ENCODE data around the gene ZNF438.
"Not testable (repeated sequence)": the region's sequence is repeated elsewhere in the genome, so short reads cannot be mapped to it uniquely, and the experiment has no call there.

The ZNF438 gene, protein sequence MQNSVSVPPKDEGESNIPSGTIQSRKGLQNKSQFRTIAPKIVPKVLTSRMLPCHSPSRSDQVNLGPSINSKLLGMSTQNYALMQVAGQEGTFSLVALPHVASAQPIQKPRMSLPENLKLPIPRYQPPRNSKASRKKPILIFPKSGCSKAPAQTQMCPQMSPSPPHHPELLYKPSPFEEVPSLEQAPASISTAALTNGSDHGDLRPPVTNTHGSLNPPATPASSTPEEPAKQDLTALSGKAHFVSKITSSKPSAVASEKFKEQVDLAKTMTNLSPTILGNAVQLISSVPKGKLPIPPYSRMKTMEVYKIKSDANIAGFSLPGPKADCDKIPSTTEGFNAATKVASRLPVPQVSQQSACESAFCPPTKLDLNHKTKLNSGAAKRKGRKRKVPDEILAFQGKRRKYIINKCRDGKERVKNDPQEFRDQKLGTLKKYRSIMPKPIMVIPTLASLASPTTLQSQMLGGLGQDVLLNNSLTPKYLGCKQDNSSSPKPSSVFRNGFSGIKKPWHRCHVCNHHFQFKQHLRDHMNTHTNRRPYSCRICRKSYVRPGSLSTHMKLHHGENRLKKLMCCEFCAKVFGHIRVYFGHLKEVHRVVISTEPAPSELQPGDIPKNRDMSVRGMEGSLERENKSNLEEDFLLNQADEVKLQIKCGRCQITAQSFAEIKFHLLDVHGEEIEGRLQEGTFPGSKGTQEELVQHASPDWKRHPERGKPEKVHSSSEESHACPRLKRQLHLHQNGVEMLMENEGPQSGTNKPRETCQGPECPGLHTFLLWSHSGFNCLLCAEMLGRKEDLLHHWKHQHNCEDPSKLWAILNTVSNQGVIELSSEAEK

DNA sequence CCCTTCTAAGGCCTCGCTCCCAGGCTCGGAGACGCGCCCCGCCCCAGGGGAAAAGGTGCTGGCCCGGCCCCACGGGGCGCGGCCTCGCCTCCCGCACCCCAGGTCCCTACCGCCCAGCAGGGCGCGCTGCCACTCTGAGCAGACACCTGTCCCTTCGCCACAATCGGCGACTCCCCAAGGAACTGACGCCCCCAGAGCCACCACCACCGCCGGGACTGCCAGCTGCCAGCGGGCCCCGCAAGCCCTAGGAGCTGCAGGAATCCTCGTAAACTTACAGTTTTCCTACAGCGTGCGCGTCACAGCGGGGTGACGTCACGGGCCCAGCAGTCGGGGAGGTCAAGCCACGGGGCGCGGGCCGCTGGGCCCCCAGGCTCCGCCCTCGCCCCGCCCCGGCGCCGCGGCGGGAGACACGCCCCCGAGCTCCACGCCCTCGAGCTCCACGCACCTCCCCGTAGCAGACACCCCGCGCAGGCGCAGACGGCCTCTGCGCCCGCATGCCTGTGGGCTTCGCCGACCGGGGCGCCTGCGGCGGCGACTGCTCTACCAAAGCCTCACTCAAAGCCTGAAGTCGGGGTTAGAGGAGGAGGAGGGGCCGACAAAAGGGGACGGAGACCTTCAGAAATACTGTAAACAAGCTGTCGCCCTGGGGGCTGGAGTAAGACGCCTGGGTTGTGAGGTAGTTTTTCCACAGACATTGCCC, at the start of gene ZNF438:
ZNF438 (minus strand) TSS at position 308 of the 700 bp plus-strand sequence. CDS start 154,831 bp downstream, outside the sequence.
- peak; percentile 92 to 97 for DNase-seq

DNA sequence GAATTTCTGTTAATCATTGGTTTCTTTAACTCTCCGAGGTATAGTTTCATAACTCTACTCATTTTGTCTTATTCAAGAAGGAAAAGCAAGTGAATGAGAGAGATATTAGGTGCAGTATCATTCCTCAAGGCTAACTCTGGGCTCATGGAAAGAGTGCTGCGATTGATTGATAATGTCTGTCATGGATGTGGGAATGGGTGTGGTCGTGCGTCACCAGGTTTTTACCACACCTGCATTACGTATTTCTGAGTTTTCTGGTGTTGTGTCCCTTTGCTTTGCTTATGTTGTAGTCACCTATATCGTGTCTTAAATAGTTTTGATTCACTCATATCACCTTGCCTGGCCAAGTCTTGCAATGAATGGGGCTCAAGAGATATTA, 44.9 kb upstream of the ZNF438 start:
- DNase-seq: no peak

DNA sequence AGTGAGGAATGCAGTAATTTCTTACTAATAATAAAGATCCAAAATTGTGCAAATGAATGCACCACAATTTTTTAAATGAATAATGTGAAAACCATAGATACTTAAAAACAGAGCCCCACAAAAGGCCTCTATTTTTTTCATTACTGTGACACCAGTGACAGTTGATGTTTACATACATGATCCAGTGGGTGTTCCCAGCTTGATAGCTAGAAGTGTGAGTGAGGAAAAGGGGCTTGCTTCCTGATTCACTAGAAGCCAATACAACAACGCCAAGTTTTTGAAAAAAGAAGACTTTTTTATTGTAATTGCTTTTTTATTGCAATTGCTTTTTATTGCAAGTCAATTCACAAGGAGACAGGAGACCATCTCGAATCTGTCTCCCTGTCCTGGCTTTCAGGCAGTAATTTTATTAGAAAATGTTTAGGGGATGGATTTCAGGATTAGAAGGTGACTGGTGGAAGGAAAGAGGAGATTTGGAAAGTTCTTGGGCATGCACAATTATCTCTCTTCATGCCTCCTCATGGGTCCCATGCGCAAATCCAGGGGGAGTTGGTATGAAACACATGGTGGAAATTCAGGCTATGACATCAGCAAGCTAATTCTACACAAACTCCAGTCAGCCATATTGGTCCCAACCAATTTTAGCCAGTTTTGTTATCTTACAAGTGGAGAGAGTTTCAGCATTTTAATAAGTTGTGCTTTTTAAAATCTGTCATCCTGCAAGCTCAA, 44.4 kb upstream of the ZNF438 start:
- no peak for DNase-seq

DNA sequence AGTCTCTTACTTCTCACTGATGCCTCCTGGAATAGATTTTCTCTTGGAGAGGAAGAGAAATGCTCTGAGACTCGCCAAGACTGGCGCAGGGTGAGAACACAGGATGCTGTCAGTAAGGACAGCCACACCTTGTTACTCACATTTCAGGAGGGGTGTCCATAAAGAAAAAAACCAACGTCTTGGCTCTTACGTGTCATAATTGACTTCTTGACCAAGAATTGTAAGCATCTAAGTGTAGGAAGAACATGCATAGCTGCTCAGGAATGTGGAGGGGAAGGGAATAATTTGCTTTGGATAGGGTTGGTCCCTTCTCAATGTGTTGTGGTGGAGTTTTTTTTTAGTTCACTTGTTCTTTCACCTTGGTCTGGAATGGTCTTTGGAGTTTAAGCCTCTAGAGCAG, 43.8 kb upstream of the ZNF438 start:
- no peak for DNase-seq

DNA sequence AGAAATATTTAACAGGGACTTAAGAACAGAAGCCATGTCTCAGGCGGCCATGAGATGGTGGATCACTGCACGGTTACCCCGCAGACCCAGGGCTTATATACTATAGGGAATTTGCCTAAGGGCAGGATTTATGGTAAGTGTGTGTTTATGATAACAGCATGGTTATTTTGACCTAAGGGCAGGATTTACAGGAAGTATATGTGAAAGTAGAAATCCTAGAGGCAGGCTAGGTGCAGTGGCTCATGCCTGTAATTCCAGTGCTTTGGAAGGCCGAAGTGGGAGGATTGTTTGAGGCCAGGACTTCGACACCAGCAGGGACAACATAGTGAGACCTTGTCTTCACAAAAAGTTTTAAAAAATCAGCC, 43.0 kb upstream of the ZNF438 start:
- no peak for DNase-seq

DNA sequence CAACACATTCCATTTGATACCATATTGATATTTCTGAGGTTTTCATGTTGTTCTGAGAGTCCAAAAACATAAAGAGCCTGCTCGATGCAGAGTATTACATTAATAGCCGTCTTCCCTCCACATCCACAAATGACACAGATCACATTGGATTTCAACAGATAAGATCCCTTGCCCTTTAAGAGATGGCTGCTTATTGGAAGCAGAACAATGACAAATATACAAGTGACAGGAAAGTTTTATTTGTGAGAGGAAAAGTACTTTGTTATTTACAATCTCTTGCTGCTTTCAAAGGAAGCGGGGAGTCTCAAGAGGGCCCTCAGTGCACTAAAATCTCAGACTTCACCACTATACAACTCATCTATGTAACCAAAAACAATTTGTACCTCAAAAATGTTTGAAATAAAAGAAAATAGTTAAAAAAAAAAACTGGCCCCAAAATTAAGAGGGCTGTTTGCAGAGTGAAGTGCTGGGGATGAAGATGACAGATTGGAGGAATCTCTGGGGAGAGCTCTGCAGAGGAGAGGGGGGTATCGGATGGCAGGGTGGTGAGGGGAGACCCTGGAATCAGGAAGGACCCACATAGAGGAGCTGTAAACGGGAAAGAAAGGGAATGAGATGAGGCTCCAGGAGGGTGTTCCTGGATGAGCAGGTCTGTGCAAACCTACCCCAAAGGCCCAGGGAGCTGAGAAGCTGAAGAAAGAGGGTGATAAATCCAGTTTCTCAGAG, 42.5 kb upstream of the ZNF438 start:
- DNase-seq: no peak

DNA sequence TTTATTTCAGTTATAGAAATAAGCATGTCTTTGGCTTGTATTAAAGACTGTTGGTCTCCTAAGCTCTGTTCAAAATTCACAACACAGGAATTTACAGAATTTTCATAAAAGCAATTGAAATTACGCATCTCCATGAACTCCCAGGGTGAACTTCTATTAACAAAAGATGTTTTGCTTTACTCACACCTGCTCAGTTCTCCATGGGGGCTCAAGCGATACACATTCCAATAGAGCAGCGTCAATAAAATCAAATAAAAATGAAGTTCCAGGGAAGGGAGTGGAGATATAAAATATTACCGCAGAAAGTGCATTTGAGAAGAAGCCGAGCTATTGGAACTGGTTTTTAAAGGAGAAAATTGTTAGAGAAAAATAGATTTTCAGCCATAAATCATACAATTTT, 41.5 kb upstream of the ZNF438 start:
- DNase-seq: no peak

DNA sequence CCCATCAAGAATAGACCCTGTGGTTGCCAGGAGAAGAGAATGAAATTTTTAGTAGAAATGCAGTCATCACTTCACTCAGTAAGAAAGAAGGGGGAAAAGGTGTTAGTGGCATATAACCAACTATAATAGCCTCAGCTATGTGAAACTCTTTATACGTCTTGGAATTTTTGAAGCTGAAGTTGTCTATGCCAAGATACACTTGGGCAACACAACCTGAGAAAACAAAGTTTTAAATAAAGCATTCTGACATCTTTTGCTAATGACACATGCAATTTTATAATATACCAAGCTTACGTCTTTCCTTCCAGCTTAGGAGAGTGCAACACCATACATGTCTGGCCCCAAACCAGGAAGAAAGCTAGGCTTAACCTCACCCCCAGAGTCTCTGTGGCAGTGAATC, 40.8 kb upstream of the ZNF438 start:
- no peak for DNase-seq

DNA sequence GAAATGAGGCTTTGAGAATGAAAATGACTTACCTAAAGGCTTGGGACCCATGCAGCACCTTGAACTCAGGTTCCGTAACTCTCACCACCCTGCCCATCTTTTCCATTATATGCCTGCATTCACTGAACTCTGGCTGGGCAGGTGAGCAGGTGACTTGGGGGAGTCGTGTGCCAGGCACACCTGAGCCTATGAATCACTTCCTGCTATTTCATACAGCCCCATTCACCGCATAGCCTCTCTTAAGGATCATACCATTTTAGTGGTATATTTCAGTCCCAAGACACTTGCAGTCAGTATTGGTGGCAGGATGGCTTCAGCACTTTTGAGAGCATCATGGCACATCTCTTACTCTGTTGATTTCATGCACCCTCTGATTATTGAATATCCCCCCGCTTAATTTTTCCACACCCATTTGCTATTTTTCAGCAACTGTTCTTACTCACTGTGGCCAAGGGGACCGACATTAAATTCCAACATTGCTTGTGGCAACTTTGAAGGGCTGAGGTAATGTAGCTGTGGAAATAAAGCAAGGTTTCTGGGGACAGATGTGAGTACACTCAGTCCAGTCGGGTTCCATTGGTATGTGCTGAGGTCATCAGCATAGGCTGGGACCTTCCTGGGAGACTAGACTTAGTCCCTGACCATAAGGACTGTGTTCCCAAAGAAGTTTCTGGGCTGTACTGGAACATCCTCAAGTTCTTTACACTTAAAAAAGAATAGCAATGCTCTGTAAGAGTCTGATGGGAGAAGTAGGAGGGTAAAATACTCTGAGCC, 39.8 kb upstream of the ZNF438 start:
- DNase-seq: no peak

DNA sequence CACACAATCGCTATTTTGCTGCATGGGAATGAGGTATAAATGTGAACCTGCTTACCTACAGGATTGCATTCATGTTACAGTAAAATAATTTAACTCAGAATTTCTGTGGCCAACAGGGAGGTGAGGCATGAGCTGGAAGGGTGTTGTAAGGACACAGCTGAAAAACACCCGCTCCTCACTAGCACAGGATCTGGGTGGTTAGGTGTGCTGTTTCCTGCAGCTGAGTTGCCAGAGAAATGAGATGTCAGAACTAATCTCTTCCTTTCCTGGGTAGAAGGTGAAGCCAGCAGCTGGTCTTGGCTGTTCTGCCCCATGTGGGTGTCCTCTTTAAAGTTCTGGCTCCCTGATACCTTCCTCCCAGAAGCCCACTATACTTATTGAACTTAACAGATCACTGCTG, 39.0 kb upstream of the ZNF438 start:
- no peak for DNase-seq

DNA sequence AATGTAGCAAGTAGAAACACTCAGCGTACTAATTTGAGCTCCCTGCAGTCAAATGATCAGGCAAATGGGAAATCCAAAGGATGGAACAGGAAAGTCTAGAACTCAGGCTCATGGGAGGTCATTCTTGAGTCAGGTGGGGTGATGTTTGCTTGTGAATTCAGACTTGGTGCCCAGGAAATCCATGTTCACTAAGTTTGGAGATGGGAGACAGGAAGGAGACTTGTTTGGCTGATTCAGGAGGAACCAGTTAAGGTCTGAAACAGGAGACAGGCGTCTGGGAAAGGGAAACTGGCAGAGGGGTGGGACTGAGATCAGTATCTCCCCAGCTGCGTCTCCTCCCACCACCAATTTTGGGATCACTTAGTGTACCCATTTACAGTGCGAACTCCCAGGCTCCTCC, 38.4 kb upstream of the ZNF438 start:
- DNase-seq: no peak

DNA sequence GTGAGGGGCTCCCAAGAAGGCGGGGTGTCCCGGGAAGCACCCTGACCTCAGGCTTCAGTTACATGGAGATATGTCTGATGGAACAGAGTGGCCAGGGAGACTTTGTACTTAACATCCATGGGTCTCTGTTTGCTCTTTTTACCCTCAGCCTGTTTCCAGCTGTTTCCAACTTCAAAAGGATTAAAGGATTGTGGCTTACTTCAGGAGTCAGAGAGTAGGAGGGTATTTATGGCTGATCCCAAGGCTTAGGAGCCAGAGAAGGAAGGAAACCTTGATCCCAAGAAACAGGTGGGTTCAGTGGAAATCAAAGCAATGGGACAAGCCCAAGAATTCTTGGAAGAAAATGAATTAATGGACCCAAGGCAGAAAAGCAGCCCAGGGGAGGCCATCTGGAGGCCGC, 37.7 kb upstream of the ZNF438 start:
- no peak for DNase-seq

DNA sequence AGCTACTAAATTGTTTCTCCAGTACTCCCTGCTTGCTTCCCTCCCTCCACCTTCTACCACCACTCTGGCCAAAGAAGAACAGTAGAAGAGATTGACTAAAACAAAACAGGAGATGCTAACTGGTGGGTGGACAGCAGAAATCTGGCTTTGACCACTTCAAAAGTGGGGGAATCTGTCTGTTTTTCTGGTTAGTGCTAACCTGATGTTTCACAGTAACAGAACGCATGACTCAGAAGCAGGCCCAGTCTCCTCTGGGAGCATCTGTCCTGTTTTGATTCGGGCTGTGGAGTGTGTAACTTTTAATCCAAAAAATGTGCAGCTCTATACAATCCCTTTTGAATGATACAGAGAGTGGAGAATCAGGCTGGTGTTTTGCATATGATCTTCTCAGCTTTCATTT, 32.7 kb upstream of the ZNF438 start:
- no peak for DNase-seq

DNA sequence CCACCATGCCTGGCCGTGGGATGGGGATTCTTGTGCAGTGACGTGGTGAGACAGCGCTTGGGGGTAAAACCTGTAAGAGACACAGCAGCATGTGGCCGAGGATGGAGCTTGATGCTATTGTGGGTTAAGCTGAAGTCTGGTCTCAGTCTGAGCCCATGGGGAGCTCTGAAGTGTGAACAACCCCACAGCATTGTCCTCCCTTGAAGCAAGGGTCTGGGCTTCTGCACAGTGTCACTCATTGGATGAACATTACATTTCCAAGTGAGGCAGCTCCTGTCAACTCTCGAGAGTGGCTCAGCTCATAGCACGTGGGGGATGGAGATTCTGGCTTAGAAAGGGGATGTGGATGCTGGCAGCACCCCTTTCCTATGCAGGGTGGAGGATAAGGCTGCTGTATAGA, 32.2 kb upstream of the ZNF438 start:
- no peak for DNase-seq

DNA sequence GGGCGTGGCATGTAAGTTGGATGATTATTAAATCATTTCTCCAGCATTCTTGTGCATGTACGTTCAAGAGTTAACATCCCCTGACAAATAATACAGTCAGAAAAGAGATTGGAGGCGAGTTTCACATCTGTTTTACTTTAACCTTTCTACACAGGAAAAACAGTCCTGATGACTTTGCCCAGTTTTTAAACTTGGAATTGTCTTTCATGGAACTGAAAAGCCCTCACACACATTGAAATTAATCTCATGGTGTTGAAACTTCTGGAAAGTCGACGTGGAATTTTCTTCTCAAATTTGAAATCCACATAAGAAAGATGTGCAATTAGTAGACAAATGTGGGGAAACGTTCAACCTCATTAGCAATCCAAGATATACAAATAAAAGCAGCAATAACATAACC, 31.2 kb upstream of the ZNF438 start:
- DNase-seq: no peak

DNA sequence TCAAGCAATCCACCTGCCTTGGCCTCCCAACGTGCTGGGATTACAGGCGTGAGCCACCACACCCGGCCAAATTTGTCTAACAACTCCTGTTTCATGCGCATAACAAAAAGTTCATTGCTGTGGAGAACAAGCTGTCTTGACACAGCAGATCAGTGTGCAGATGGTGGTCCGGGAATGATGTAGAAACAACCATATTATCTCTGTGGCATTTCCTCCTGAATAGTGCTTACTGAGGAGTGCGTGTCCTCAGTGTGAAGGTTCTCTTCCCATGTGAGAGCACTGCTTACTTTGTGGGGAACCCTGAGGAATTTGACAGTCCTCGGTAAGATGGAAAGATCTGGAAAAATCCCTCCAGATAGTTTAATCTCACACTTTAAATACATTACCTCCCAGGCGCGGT, 30.3 kb upstream of the ZNF438 start:
- no peak for DNase-seq

DNA sequence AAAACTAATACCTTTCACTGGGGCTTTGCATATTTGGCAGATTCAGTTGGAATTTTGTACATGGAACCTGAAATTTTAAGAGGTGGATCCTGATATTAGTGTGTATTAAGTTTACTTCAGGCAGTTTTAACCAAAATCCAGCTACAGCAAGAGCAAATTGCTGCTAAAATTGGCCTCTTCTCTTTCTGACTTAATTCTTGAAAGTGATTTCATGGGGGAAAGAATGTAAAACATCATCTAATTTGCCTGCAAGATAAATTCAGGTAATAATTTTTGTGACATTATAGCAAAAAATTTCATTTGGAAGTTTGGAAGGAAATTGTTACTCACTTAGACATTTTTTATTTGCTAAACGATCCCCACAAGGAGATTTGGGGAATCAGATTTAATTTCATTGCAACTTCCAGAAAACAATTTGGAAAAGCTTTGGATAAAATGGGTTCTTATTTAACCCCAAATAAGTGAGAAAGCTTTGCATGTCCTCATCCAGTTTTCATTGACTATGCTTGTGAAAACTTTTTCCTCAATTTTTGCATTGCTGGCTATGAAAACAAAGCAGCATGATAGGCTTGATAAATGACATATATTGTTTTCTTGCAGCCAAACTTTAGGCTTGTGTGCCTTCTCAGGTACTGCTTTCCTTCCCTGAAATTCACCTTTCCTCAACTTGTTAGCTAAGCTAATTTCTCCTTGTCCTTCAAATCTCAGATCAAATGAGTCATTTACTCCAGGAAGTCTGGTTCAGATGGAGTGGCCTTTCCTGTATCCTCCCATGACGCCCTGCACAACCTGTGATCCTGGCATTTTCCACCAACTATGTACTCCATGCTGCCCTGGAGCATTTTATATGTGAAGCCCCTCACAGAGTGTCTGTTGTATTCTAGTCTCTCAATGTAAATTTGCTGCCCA, 27.4 kb upstream of the ZNF438 start:
- no peak for DNase-seq

DNA sequence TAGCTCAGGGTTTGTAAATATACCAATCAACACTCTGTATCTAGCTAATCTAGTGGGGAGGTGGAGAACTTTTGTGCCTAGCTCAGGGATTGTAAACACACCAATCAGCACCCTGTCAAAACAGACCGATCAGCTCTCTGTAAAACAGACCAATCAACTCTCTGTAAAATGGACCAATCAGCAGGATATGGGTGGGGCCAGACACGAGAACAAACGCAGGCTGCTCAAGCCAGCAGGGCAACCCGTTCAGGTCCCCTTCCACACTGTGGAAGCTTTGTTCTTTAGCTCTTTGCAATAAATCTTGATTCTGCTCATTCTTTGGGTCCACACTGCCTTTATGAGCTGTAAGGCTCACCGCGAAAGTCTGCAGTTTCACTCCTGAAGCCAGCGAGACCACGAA, 25.0 kb upstream of the ZNF438 start:
- DNase-seq: not testable (repeated sequence)

DNA sequence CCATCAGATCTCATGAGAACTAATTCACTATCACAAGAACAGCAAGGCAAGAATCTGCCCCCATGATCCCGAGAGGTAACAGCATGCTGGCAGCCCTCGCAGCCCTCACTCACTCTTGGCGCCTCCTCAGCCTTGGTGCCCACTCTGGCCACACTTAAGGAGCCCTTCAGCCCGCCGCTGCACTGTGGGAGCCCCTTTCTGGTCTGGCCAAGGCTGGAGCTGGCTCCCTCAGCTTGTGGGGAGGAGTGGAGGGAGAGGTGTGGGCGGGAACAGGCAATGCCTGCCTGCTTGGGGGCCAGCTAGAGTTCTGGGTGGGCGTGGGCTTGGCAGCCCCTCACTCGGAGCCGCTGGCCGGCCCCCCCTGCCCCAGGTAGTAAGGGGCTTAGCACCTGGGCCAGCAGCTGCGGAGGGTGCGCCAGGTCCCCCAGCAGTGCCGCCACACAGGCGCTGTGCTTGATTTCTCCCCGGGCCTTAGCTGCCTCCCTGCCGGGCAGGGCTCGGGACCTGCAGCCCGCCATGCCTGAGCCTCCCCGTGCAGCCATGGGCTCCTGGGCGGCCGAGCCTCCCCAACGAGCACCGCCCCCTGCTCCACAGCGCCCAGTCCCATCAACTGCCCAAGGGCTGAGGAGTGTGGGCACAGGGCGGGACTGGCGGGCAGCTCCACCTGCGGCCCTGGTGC, 24.0 kb upstream of the ZNF438 start:
- DNase-seq: no peak

DNA sequence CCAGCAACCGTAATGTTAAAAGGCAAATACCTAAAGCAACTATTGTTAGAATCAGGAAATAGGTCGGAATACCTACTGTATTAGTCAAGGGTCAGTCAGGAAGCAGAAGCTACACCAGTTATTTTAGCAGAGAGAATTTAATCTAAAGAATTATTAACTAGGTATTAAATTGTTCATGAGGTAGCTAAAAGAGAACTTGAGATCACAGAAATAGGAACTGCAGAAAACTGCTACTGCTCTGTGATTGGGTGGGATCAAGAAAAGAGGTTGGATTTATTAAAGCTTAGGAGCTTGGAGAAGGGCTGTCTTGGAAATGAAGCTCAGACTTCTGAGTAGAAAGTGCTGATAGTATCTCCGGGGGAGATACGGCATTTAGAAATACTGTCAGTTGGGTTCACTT, 20.0 kb upstream of the ZNF438 start:
- no peak for DNase-seq
